D721Med (cell line): Measurements from ENCODE around the gene ANKRD66.

Experiments used
- DNase-seq: peaks from one replicate; pipeline ENCODE4 v3.0.0; 2011; ENCODE audit warnings: low spot score; ENCODE audit not compliant: insufficient read length
- FAIRE-seq: peaks from 2 replicates; lab custom pipeline; 2011; peaks lifted over from hg19 to GRCh38; lab: Jason Lieb, UNC
- TF ChIP-seq, protein P1 (sequence below): IDR thresholded peaks from 2 replicates; pipeline ENCODE4 v1.5.1; 2012; ENCODE audit warnings: mild to moderate bottlenecking, control low read depth; ENCODE audit not compliant: insufficient read depth; ENCODE audit errors: missing control alignments

The ANKRD66 gene

DNA sequence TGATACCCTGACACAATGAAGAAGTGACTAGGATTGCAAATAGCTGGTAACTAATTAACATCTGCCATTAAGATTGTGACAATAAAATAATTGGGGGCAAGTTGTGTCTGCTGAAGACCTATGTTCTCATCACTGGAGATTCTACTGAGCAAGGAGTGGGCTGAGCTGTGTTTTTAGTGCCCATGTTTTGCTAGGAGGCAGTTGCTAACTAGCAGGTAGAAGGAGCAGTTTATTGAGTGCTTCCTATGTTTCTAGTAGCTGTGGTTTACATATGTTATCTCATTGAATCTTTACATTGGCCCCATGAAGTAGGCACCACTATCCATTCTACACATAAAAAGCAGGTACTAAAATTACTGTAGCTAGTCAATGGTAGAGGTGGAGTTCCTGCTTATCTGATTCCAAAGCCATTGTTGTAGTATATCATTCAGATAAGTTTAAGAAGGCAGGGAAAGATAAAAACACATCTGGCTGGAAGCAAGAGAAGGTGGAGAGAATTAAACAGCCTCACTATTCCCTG is 43.7 kb downstream of the ANKRD66 start:
- FAIRE-seq, result no peak
- DNase-seq, result no peak
- TF ChIP-seq, protein P1, sequence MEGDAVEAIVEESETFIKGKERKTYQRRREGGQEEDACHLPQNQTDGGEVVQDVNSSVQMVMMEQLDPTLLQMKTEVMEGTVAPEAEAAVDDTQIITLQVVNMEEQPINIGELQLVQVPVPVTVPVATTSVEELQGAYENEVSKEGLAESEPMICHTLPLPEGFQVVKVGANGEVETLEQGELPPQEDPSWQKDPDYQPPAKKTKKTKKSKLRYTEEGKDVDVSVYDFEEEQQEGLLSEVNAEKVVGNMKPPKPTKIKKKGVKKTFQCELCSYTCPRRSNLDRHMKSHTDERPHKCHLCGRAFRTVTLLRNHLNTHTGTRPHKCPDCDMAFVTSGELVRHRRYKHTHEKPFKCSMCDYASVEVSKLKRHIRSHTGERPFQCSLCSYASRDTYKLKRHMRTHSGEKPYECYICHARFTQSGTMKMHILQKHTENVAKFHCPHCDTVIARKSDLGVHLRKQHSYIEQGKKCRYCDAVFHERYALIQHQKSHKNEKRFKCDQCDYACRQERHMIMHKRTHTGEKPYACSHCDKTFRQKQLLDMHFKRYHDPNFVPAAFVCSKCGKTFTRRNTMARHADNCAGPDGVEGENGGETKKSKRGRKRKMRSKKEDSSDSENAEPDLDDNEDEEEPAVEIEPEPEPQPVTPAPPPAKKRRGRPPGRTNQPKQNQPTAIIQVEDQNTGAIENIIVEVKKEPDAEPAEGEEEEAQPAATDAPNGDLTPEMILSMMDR, result no peak

DNA sequence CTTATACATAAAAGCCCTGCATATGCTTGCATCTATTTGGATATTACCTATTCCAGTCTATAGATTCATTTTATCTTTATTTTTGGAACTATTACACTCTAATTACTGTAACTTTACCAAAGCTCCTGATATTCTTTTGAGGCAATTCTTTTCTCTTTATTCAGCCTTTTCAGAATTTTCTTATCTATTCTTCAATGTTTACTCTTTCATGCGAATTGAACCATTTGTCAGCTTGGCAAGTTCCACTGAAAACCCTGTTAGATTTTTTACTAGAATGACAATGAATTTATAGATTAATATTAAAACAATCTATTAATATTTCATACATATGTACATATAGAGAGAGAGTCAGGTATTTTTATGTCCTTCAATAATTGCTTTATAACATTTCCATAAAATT is 45.9 kb downstream of the ANKRD66 start:
- FAIRE-seq, result no peak
- TF ChIP-seq, protein P1, result no peak
- no peak for DNase-seq

DNA sequence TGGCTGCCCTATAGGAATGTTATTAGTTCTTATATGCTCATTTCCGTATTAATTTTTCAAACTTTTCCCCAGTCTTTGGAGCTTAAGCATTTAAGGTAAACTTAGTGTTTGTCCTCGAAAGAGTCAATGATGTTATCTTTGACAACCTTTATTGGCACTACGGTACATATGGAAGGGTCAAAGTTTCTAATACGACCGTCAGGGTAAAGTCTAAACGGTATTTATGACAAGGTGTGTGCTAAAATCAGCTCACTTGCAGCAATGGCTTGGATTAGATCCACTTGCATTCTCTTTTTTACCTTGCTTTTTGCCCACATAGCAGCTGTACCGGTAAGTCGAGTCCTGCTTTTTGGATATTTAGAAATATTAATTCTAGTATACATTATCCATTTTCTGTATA is 46.4 kb downstream of the ANKRD66 start, which contains the start of gene MEP1A:
Gene MEP1A, plus strand, starts transcription at position 252 of the 400 bp plus-strand sequence. Its CDS starts 10 bp downstream, at position 262.
- no peak for FAIRE-seq

DNA sequence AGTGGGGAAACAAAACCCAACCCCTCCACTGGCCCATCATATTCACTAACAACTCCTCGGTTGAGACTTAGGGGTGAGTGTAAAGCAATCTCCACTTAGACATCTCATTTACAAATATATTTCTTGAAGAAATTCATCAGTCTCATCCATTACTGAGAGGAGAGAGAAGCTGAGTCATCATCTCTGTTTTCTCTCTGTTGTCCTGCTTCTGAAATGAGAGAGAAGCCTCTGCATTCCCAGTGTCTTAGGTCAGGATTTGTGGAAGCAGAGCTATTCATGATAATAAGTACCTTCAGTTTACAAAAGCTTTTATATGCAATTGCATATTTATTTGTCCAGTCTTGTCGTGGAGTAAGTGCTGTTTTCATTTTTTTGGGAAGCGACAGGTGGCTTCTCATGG is 47.3 kb downstream of the ANKRD66 start:
- no peak for DNase-seq
- FAIRE-seq, result no peak
- TF ChIP-seq, protein P1, result no peak

More for the DNA sequence above, 46.4 kb downstream of the ANKRD66 start, which contains the start of gene MEP1A:
- TF ChIP-seq, protein P1, result no peak
- DNase-seq, result no peak

DNA sequence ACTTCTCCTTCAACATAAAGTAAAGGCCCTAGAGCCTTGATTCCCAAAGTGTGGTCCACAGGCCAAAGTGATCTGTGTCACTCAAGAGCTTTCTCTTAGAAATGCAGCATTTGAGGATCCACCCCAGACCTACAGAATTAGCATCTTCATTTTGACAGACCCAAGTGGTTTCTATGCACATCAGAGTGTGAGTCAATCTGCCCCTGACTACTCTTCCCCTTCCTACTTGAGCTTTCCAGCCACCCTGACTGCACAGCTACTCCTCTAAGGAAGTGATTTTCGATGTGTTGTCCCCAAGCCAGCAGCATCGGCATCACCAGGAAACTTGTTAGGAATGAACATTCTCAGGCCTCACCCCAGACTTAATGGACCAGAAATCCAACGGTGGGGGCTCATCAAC is 49.1 kb downstream of the ANKRD66 start:
- TF ChIP-seq, protein P1, result no peak
- FAIRE-seq (no peak), DNase-seq (no peak)

DNA sequence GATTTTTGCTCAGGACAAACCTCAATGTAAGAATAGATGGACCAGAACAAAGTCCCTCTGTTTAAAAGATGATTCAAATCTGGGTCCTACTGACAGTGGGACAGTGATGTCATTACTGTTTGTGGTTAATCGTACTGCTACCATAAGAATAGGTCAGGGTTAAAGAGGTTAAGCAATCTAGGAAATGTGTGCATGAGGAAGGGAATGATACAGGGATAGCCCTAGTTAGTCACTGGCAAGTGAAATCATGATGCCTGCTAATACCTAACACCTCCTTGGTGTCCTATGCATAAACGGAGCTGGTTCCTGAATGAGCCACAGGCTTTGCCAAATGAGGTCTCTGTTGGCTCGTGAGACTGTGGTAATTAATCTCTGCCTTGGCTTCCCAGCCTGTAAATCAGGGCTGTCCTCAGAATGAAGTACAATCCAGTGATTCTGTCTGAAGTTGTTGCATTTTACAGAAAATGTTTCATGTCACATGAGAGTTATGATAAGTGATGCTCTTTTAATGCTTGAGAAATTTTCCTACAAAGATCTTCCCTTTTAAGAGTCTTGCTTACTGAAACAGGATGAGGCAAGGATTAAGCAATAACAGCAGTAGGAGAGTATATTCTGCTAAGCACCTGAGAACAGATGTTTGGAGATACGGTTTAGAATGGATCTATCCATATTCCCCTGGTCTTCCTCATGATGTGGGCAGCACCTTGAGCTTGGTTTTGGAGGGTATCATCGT is 50.3 kb downstream of the ANKRD66 start:
- TF ChIP-seq, protein P1, result no peak
- FAIRE-seq, result no peak
- no peak for DNase-seq

DNA sequence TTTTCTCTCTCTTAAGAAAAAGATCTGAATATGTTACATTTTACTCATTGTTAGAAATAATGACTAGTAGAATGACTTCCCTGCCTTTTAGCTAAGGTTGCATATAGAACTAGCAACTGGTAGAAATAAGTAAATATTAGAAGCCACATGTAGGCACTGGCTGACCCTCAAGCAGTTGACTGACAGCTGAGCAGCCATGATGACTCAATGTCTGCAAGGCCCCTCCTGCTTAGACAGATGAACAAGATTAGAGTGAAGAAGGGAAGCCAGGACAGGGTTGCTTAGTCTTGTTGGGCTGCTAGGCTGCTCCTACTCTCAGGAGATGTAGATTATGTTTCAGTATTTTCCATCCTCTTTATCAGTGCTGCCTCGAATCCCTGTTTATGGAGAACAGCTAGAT is 52.9 kb downstream of the ANKRD66 start:
- FAIRE-seq (no peak), DNase-seq (no peak)
- TF ChIP-seq, protein P1, result no peak
